ENCODE measurements around the gene ASCL1. TPM values are rescaled to one million over a fixed set of nuclear protein-coding genes. Genes with fewer than 3 reads are reported as not detected.

ASCL1 gene
- total RNA-seq, 1 donor from 2014 or later = not detected

DNA sequence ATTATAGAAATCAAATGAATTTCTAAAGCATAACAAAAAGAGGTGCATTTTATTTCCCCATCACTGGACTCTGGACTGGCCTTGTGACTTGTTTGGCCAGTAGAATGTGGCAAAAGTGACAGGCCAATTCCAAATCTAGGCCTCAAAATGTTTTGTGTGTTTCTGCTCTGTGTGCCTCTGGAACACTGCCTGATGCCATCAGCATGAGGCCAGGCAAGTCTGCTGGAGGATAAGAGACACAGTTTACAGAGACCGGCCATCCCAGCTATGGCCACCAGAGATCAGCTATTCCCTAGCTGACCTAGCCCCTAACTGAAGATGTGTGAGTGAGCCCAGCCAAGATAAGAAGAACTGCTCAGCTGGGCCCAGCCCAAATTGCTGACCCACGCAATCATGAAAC lies 32.9 kb downstream of the ASCL1 start:
- Histone ChIP-seq H3K36me3 (no peaks in the 10 kb centered on the region), H3K27me3 (no peaks in the 10 kb centered on the region), H3K4me1 (no peaks in the 10 kb centered on the region), H3K9me3 (no peaks in the 10 kb centered on the region), H3K27ac (no peak overlapping the region), H3K4me3 (no peak overlapping the region)
- TF ChIP-seq, protein P1, sequence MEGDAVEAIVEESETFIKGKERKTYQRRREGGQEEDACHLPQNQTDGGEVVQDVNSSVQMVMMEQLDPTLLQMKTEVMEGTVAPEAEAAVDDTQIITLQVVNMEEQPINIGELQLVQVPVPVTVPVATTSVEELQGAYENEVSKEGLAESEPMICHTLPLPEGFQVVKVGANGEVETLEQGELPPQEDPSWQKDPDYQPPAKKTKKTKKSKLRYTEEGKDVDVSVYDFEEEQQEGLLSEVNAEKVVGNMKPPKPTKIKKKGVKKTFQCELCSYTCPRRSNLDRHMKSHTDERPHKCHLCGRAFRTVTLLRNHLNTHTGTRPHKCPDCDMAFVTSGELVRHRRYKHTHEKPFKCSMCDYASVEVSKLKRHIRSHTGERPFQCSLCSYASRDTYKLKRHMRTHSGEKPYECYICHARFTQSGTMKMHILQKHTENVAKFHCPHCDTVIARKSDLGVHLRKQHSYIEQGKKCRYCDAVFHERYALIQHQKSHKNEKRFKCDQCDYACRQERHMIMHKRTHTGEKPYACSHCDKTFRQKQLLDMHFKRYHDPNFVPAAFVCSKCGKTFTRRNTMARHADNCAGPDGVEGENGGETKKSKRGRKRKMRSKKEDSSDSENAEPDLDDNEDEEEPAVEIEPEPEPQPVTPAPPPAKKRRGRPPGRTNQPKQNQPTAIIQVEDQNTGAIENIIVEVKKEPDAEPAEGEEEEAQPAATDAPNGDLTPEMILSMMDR (IDR thresholded peaks at IDR 0.05) = no peak
- no peak for DNase-seq (ENCODE audit: low spot score in 2 of 2)
- intact Hi-C loops (cut with DNase I) = no loop called here

DNA sequence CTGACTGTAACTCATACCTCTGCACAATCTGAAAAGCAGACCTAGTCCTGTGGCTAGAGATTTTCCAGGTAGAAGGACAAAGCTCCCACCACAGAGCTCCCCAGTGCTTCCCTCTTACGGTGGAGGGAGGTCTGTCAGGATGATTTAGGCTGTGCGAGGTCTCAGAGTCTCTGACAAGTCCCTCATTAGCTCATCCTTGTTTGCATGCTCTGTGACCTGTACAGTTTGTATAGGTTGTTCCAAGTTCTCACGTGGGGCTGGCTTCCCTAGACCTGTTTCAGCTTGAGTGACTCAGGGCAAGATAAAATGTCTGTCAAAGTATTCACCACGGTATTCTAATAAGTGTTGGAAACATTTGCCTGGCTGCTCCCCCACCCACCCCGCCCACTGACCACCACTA lies 34.8 kb downstream of the ASCL1 start:
- Histone ChIP-seq H3K4me1 (no peaks in the 10 kb centered on the region), H3K27me3 (no peaks in the 10 kb centered on the region), H3K27ac (no peak overlapping the region), H3K36me3 (no peaks in the 10 kb centered on the region), H3K4me3 (no peak overlapping the region), H3K9me3 (no peaks in the 10 kb centered on the region)
- TF ChIP-seq, protein P1 (IDR thresholded peaks at IDR 0.05) = no peak
- DNase-seq (ENCODE audit: low spot score in 2 of 2) = no peak
- intact Hi-C loops (cut with DNase I) = no loop called here

DNA sequence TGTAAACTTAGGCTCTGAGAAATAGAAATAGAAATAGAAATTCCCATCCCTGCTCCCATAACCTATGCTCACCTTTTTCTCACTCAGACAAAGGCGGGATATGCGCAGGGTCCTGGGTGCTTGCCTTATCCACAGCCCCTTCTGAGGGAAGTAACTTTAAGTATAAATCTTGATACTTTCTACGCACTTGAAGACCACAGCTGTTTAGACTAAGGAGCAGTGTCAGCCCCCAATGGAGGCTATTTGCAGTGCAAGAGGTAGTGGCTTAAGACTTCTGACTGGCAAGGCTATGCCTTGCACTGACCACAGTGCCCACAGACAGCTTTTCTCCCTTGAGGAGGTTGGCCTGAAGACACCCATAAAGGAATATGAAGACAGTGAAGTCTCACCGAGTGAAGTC lies 35.2 kb downstream of the ASCL1 start:
- H3K27me3 ChIP-seq = no peaks in the 10 kb centered on the region
- H3K27ac ChIP-seq = no peak overlapping the region
- no peak overlapping the region for H3K4me3 ChIP-seq
- intact Hi-C loops (cut with DNase I) = no loop called here
- DNase-seq (ENCODE audit: low spot score in 2 of 2) = no peak
- no peaks in the 10 kb centered on the region for H3K36me3 ChIP-seq
- TF ChIP-seq, protein P1 (IDR thresholded peaks at IDR 0.05) = no peak
- H3K9me3 ChIP-seq = no peaks in the 10 kb centered on the region
- H3K4me1 ChIP-seq = no peaks in the 10 kb centered on the region

DNA sequence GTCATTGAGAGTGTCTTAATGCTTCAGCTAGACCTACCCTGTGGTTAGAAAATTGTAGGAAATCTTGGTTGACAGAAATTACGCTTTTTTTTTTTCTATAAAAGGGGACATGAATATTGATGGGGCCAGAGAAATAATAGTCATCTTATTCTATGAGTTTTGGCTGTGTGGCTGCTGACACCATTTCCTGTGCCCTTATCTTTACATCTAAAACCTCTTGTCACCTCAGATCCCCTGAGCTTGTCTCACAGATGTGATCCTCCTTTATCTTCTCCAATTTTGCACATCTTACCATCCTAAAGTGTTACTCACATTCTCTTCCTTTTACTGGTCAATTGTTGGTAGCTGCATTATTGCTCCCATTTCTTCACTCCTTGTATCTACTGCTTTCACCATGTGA lies 36.1 kb downstream of the ASCL1 start:
- intact Hi-C loops (cut with DNase I) = no loop called here

DNA sequence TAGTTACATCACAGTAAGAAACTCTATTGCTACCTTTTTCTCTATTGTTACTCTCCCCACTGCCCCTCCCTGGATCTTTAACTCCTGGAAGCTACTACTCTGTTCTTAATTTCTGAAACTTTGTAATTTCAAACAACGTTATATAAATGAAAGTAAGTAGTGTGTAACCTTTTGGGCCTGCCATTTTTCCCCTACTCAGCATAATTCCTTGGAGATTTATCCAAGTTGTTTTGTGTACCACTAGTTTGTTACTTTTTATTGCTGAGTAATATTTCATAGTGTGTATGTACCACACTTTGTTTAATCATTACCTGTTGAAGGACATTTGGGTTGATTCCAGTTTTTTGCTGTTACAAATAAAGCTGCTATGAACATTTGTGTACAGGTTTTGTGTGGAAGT lies 37.9 kb downstream of the ASCL1 start:
- H3K9me3 ChIP-seq = no peaks in the 10 kb centered on the region
- no peak overlapping the region for H3K27ac ChIP-seq
- no peaks in the 10 kb centered on the region for H3K36me3 ChIP-seq
- H3K27me3 ChIP-seq = no peaks in the 10 kb centered on the region
- DNase-seq (ENCODE audit: low spot score in 2 of 2) = no peak
- TF ChIP-seq, protein P1 (IDR thresholded peaks at IDR 0.05) = no peak
- intact Hi-C loops (cut with DNase I) = no loop called here
- H3K4me1 ChIP-seq = no peaks in the 10 kb centered on the region
- no peak overlapping the region for H3K4me3 ChIP-seq

More for the DNA sequence above, 36.1 kb downstream of the ASCL1 start:
- no peaks in the 10 kb centered on the region for H3K36me3 ChIP-seq
- TF ChIP-seq, protein P1 (IDR thresholded peaks at IDR 0.05) = no peak
- H3K27me3 ChIP-seq = no peaks in the 10 kb centered on the region
- no peak for DNase-seq (ENCODE audit: low spot score in 2 of 2)
- H3K4me3 ChIP-seq = no peak overlapping the region
- no peaks in the 10 kb centered on the region for H3K9me3 ChIP-seq
- H3K4me1 ChIP-seq = no peaks in the 10 kb centered on the region
- H3K27ac ChIP-seq = no peak overlapping the region

Other genes starting within 250 kb of the ASCL1 start
- not detected for gene PAH, start 40.4 kb upstream of the ASCL1 start, total RNA-seq